ENCODE data around the gene PPP1R27. TPM values are rescaled to one million over a fixed set of nuclear protein-coding genes. Genes with fewer than 3 reads are reported as not detected.

PPP1R27 gene
- total and polyA plus RNA-seq, 11 donors, result not detected

DNA sequence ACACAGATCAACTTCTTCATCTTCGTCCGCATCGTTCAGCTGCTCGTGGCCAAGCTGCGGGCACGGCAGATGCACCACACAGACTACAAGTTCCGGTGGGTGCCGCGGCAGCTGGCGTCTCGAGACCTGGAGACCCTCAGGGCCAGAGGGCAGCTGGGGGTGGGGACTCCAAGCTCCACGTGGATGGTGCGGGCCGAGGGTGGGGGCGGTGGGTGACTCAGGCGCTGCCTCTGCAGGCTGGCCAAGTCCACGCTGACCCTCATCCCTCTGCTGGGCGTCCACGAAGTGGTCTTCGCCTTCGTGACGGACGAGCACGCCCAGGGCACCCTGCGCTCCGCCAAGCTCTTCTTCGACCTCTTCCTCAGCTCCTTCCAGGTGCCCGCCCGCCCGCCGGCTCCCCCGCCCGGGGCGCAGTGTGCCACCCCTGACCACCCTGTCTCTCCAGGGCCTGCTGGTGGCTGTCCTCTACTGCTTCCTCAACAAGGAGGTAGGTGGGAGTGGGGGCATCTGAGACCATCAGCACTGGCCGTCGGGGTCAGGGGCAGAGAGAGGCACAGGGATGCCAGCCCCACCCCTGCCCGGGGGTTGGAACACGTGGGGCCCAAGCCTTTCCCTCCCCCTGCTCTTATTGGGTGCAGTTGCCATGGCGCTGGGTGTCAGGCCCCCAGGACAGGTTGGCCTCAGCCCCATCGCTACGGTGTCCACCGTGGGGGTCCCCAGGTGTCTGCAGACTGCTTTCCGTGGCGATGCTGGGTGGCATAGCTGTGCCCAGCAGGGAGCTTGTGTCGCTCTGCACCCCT, 22.1 kb downstream of the PPP1R27 start:
- no peaks in the 10 kb centered on the region for H3K9me3 ChIP-seq
- no peak overlapping the region for H3K4me3 ChIP-seq
- H3K4me1 ChIP-seq, result no peaks in the 10 kb centered on the region
- H3K27me3 ChIP-seq, result peaks cover 0 to 29% (median 7%) of the 10 kb centered on the region in 9 donors
- DNase-seq (no peak), ATAC-seq (no peak)
- no peak overlapping the region for H3K27ac ChIP-seq
- 84 to 88% (median 85%) methylated on average over 27 to 45 of the region's 45 CpGs for WGBS, 4 donors
- H3K36me3 ChIP-seq, result no peaks in the 10 kb centered on the region
- TF ChIP-seq, protein P1, sequence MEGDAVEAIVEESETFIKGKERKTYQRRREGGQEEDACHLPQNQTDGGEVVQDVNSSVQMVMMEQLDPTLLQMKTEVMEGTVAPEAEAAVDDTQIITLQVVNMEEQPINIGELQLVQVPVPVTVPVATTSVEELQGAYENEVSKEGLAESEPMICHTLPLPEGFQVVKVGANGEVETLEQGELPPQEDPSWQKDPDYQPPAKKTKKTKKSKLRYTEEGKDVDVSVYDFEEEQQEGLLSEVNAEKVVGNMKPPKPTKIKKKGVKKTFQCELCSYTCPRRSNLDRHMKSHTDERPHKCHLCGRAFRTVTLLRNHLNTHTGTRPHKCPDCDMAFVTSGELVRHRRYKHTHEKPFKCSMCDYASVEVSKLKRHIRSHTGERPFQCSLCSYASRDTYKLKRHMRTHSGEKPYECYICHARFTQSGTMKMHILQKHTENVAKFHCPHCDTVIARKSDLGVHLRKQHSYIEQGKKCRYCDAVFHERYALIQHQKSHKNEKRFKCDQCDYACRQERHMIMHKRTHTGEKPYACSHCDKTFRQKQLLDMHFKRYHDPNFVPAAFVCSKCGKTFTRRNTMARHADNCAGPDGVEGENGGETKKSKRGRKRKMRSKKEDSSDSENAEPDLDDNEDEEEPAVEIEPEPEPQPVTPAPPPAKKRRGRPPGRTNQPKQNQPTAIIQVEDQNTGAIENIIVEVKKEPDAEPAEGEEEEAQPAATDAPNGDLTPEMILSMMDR (IDR thresholded peaks at IDR 0.05), result no peak
- TF ChIP-seq POLR2A (IDR thresholded peaks at IDR 0.05), result no peak
- intact Hi-C loops (cut with DNase I), result no loop called here

DNA sequence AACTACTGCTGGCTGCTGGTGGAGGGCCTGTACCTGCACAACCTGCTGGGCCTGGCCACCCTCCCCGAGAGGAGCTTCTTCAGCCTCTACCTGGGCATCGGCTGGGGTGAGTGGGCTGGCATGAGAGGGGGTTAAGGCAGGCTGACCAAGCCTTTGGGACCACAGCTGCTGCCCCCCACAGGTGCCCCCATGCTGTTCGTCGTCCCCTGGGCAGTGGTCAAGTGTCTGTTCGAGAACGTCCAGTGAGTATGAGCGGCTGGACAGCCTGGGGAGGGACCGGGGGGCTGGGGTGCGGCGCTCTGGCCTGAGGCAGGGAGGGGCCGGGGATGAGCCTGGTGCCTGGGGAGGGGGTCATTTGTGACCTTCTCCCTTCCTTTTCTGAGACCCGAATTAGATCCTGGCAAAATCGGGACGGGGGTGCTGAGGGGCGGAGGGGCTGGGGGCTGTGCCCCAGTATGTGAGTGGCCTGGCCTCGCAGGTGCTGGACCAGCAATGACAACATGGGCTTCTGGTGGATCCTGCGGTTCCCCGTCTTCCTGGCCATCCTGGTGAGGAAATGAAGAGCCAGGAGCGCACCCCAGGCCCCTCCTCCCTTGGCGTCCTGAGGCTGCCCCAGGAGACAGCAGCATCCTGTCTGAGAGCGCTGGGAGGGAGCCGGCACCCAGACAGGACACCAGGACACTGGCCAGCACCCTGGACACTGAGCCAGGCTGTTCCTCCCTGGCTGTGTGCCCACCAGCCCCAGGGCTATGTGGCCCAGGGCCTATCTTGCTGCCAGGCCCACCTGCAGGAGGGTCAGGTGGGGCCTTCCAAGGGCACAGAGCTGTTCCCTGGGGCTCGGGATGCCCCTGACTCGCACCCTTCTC, 22.9 kb downstream of the PPP1R27 start:
- WGBS, 4 donors, result 58 to 74% (median 70%) methylated on average over 13 to 24 of the region's 24 CpGs
- H3K4me1 ChIP-seq, result no peaks in the 10 kb centered on the region
- ATAC-seq, result no peak
- TF ChIP-seq, protein P1 (IDR thresholded peaks at IDR 0.05), result no peak
- no peak for TF ChIP-seq POLR2A (IDR thresholded peaks at IDR 0.05)
- H3K27ac ChIP-seq, result no peak overlapping the region
- H3K9me3 ChIP-seq, result no peaks in the 10 kb centered on the region
- no peak overlapping the region for H3K4me3 ChIP-seq
- DNase-seq, result no peak
- H3K36me3 ChIP-seq, result no peaks in the 10 kb centered on the region
- intact Hi-C loops (cut with DNase I), result no loop called here
- H3K27me3 ChIP-seq, result peaks cover 0 to 32% (median 14%) of the 10 kb centered on the region in 9 donors

- TF ChIP-seq, protein P1 (IDR thresholded peaks at IDR 0.05), result no peak
- TF ChIP-seq POLR2A (IDR thresholded peaks at IDR 0.05), result no peak
- no peaks in the 10 kb centered on the region for H3K36me3 ChIP-seq
- no peak overlapping the region for H3K27ac ChIP-seq
- no peak overlapping the region for H3K4me3 ChIP-seq
- intact Hi-C loops (cut with DNase I), result no loop called here
- peaks cover 0 to 41% (median 21%) of the 10 kb centered on the region in 9 donors for H3K27me3 ChIP-seq
- no peaks in the 10 kb centered on the region for H3K9me3 ChIP-seq
- WGBS, 4 donors, result 83 to 90% (median 87%) methylated on average over 28 to 42 of the region's 42 CpGs
- DNase-seq, result no peak
- ATAC-seq, result no peak
- no peaks in the 10 kb centered on the region for H3K4me1 ChIP-seq
These were observed 23.8 kb downstream of the PPP1R27 start for GRCh38 chr17:81810892-81811704.

All from heart left ventricle (tissue), 16 donors.